NCI-H2196 treated with DMSO at 0.1 percent for 48 hours (cell line): ENCODE data around the gene ADCK2.
"Not testable (repeated sequence)": the region's sequence is repeated elsewhere in the genome, so short reads cannot be mapped to it uniquely, and the experiment has no call there.

Experiments
- DNase-seq: peaks from one replicate; lab custom pipeline; 2025; ENCODE audit not compliant: unreplicated experiment; lab: John Stamatoyannopoulos, UW

Gene ADCK2

DNA sequence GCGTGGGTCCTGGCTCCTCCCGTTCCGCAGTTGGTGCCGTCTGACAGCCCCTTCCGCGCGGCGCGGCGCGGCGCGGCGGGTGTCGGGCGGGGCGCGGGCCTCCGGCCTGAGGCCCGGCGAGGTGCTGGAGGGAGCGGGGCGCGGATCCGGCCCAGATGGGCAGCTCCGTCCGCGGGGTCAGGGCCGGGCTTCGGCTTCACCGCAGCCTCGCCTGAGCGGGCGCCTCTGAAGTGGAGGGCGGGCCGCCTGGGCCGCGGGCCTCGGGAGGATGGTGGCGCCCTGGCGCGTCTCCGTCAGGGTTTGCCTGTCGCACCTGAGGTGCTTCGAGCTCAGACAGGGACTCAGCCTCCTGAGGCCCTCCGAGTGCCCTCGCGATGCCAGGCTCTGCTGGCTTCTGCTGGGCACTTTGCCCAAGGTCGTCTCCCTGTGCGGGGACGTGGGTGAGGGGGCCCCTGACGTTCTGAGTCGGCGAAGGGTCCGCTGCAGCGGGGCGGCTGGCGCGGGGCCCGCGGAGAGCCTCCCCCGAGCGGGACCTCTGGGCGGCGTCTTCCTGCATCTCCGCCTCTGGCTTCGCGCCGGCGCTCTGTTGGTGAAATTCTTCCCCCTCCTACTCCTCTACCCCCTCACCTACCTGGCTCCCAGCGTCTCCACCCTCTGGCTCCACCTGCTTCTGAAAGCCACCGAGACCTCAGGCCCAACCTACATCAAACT lies 473 bp downstream of the ADCK2 start:
- DNase-seq = peak; percentile 58

DNA sequence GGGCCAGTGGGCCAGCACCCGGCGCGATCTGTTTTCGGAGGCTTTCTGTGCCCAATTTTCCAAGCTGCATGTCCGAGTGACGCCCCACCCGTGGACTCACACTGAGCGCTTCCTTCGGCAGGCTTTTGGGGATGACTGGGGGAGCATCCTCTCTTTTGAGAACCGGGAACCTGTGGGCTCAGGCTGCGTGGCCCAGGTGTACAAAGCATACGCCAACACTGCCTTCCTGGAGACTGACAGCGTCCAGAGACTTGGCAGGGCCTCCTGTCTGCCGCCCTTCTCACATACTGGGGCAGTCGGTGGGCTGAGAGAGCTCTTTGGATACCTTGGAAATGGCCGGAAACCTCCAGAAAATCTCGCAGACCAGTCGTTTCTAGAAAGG lies 1.0 kb downstream of the ADCK2 start:
- DNase-seq = no peak

DNA sequence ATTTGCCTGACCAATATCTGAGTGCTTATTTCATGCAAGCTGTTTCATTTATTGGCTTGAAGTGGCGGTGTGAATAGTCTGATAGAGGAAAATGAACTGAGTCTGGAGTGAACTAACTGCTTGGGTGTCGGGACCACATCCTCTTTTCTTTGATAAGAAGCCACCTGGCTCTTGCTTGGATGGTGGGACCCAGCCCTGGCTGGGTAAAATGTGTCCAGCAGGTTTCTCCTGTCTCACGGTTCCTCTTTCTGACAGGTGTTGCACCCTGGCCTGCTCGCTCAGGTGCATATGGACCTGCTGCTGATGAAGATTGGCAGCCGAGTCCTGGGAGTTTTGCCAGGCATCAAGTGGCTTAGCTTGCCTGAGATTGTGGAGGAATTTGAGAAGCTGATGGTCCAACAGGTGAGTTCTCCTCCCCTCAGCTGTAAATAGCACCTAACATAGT lies 1.6 kb downstream of the ADCK2 start:
- no peak for DNase-seq

GRCh38 chr7:140674899-140675701 lies 2.4 kb downstream of the ADCK2 start:
- DNase-seq = no peak

DNA sequence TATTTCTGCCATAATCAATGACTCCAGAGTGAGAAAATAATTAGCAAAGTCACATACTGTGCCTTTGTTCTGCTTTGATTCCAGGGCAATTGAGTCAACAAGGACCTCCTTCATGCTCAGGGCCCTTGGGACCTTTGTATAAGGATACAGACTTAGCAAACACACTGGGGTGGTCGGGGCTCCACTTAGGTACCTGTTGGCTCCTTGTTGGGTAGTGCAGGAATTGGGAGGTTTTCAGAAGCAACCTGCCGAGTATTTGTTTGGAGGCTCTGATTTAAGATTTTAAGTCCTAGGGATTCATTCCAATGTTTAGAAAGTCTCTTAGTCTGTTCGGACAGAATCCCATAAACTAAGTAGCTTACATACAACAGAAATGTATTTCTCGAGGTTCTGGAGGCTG lies 3.0 kb downstream of the ADCK2 start:
- DNase-seq = no peak

- no peak for DNase-seq
These were observed 3.6 kb downstream of the ADCK2 start for GRCh38 chr7:140676306-140676705.

GRCh38 chr7:140676956-140677355 lies 4.2 kb downstream of the ADCK2 start:
- not testable (repeated sequence) for DNase-seq

DNA sequence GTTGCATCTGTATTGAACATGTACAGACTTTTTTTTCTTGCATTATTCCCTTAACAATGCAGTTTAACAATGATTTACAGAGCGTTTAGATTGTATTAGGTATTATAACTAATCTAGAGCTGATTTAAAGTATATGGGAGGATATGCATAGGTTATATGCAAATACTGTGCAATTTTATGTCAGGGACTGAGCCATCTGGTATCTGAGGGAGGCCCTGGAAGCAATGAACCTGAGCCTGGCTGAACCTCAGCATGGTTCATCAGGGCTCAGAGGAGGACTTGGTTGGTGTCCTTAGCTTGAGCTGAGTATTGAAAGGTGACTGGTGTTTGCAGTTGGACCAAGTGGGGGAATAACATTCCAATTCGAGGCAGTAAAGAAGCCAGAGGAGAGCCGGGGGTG lies 4.8 kb downstream of the ADCK2 start:
- no peak for DNase-seq

DNA sequence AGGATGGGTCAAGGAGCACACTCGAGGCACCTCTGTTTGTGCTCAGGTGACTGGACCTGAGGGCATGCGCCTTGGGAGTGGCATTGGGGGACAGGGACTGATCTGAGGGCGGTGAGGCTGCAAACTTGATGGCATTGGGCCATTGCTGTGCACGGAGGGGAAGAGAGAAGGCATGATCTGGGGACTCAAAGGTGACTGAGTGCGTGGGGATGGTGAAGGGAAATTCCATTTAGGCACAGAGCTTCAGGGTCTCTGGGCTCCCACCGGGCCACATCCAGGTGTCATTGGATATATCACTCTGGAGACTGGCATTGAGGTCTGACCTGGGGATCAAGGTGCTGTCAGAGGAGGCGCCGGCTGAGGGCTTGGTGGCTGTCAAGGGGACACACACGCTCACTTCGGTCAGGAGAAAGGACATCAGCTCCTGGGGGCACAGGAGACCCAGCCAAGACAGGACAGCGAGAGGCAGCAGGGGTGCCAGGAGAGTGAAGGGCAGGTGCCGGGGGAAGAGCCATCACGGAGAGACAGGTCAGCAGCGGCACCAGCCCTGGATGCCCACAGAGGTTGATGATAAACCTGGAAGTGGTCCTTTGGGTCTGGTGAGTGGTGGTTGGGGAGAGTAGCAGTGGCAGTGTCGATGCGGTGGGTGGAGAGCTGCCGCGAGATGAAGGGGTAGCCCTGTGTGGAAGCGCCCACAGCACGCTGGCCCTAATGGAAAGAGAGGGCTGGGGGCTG lies 5.5 kb downstream of the ADCK2 start:
- no peak for DNase-seq

- no peak for DNase-seq
These were observed 6.0 kb downstream of the ADCK2 start for GRCh38 chr7:140678816-140679130.

- no peak for DNase-seq
These were observed 6.4 kb downstream of the ADCK2 start for GRCh38 chr7:140679186-140679585.

DNA sequence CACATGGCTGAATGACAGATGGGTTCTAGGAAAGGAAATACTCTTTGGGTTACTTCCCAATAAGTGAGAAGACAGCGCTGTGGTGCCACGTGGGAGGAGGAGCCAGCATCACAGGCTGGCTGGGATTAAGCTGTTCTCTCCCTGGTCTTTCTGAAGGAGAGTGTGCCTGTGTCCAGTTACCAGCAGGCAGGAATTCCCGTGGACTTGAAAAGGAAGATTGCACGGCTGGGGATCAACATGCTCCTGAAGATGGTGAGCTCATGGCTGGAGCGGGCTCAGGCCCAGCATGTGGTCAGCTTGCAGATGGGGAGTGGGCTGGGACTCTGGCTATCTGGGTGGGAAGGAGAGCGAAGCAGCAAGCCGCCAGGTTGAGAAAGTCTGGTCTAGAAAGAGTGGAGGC lies 8.1 kb downstream of the ADCK2 start:
- no peak for DNase-seq

GRCh38 chr7:140681766-140682165 lies 9.0 kb downstream of the ADCK2 start:
- DNase-seq = no peak

DNA sequence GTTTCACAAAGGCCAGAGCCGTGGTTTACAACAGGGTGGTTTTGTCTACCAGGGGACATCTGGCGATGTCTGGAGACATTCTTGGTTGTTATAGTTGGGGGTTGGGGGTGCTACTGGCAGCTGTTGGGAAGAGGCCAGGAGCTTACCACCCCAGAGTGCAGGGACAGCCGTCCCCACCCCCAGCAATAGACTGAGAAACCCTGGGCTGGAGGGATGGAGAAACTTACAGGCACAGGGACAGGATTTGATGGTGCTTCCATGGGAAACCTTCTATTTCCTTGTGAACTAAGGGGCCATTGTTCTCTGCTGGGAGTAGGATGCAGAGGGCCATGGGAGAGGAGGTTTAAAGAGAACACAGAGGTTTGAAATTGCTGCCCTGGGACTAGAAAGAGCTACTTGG lies 10.9 kb downstream of the ADCK2 start:
- DNase-seq = no peak

- no peak for DNase-seq
These were observed 11.6 kb downstream of the ADCK2 start for GRCh38 chr7:140684066-140684950.

DNA sequence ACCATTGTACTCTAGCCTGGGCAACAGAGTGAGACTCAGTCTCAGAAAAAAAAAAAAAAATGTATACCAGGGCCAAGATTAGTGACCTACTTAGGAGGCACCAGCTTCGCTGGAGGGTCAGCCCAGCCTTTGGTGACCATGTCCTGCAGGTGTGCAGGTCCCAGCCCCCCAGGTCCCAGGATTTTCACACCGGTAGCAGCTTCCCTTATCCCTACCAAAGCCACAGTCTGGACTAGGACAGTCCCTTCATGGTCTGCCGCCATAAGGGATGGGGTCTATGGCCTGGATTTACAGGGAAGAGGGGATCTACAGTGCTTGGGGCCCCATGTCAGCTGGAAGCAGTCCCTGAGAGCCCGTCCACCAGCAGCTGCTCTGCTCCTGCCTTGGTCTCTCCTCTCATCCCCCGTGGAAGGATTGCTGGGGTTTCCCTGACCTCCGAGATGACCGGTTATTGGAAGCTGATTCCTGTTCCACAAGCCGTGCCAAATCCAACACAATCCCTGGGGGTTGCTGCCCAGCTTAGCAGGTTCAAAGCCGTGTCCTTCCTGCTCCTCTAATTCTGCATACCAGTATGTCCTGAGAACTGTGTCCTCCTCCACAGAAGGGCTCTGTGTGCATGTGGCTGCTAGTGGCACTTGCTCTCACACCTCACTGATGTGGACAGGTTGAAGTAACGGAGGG lies 12.8 kb downstream of the ADCK2 start:
- DNase-seq = no peak

- DNase-seq = no peak
These were observed 14.2 kb downstream of the ADCK2 start for GRCh38 chr7:140686921-140687320.

DNA sequence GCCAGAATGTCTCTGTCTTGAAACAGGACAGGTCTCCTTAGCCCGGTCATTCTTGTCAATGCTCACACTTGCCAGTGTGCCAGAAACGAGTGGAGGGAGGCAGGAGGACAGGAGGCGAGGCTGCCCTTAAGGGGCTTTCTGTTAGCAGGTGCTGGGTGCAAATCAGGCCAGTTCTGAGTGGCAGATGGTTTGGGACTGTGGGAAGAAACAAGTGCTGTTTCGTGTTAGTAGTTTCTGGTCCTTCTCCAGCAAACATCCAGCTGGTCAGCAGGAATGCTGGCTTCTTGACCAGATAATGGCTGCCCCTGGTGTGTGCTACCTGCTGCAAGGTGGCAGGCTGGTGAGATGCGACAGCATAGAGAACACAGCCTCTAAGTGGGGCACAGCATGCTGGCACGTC lies 15.6 kb downstream of the ADCK2 start:
- no peak for DNase-seq

GRCh38 chr7:140689199-140690152 lies 16.7 kb downstream of the ADCK2 start:
- DNase-seq = no peak
